ENCODE measurements around the gene TNRC6C. TPM values are rescaled to one million over a fixed set of nuclear protein-coding genes. Genes with fewer than 3 reads are reported as not detected.
A peak's percentile ranks its signal among the peaks of the same experiment; 100 is the strongest.

TNRC6C gene
- total and polyA plus RNA-seq, 2 of the 13 experiments (the other 11 are each of a cell fraction or from before 2014, with no cell fraction given), result 0.66 to 4.9 TPM

- peak; percentile 73 for TF ChIP-seq PHF5A (CRISPR knock-in tag; IDR thresholded peaks at IDR 0.05; ENCODE audit: low read depth, unreplicated experiment)
- no peak for TF ChIP-seq AHR (CRISPR knock-in tag; IDR thresholded peaks at IDR 0.05)
- no peak for TF ChIP-seq TRIM24 (CRISPR knock-in tag; IDR thresholded peaks at IDR 0.05)
- no peak for TF ChIP-seq GABPA (IDR thresholded peaks at IDR 0.05; ENCODE audit: low read depth, low read length)
- no peak for TF ChIP-seq GABPA (CRISPR knock-in tag; IDR thresholded peaks at IDR 0.05; ENCODE audit: low read depth)
- 0 out of 2 replicates have a peak, but pooled peaks have one; percentile 23 for TF ChIP-seq MIER2 (CRISPR knock-in tag; IDR thresholded peaks at IDR 0.05)
- TF ChIP-seq E2F1 (CRISPR knock-in tag; IDR thresholded peaks at IDR 0.05), result no peak
- TF ChIP-seq, protein P1, sequence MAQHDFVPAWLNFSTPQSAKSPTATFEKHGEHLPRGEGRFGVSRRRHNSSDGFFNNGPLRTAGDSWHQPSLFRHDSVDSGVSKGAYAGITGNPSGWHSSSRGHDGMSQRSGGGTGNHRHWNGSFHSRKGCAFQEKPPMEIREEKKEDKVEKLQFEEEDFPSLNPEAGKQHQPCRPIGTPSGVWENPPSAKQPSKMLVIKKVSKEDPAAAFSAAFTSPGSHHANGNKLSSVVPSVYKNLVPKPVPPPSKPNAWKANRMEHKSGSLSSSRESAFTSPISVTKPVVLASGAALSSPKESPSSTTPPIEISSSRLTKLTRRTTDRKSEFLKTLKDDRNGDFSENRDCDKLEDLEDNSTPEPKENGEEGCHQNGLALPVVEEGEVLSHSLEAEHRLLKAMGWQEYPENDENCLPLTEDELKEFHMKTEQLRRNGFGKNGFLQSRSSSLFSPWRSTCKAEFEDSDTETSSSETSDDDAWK (CRISPR knock-in tag; IDR thresholded peaks at IDR 0.05), result no peak
- TF ChIP-seq ATF7 (IDR thresholded peaks at IDR 0.05), result no peak
- TF ChIP-seq ATF7 (CRISPR knock-in tag; IDR thresholded peaks at IDR 0.05), result no peak
- TF ChIP-seq ZNF776 (CRISPR knock-in tag; IDR thresholded peaks at IDR 0.05), result no peak
- no peak for TF ChIP-seq BRCA1 (CRISPR knock-in tag; IDR thresholded peaks at IDR 0.05)
- peak; percentile 44; the same call in 1 of the 2 replicates for TF ChIP-seq KMT2A (CRISPR knock-in tag; IDR thresholded peaks at IDR 0.05)
- no peak for TF ChIP-seq KAT2B (IDR thresholded peaks at IDR 0.05; ENCODE audit: borderline replicate concordance, low read depth, low read length)
- TF ChIP-seq KLF12 (CRISPR knock-in tag; IDR thresholded peaks at IDR 0.05; ENCODE audit: borderline replicate concordance), result no peak
- TF ChIP-seq CREB1 (IDR thresholded peaks at IDR 0.05), result no peak
- TF ChIP-seq CREB1 (CRISPR knock-in tag; IDR thresholded peaks at IDR 0.05), result no peak
- peak; percentile 54; the same call in 1 of the 2 replicates for TF ChIP-seq HDAC2 (CRISPR knock-in tag; IDR thresholded peaks at IDR 0.05)
- peak; percentile 63 for TF ChIP-seq THAP11 (CRISPR knock-in tag; IDR thresholded peaks at IDR 0.05)
- TF ChIP-seq ZFP62 (CRISPR knock-in tag; IDR thresholded peaks at IDR 0.05), result no peak
- no peak for TF ChIP-seq SMARCC2 (IDR thresholded peaks at IDR 0.05)
- TF ChIP-seq TAF15 (IDR thresholded peaks at IDR 0.05; ENCODE audit: low read depth, low read length, poor library complexity, severe bottlenecking), result no peak
- 0 out of 2 replicates have a peak, but pooled peaks have one; percentile 39 for TF ChIP-seq ARID5B (CRISPR knock-in tag; IDR thresholded peaks at IDR 0.05)
- TF ChIP-seq THYN1 (CRISPR knock-in tag; IDR thresholded peaks at IDR 0.05; ENCODE audit: borderline replicate concordance, low read depth), result no peak
- no peak for TF ChIP-seq ZMYM4 (CRISPR knock-in tag; IDR thresholded peaks at IDR 0.05)
- no peak for TF ChIP-seq POLR2AphosphoS2 (IDR thresholded peaks at IDR 0.05; ENCODE audit: low read depth, low read length)
- no peak for TF ChIP-seq ERF (CRISPR knock-in tag; IDR thresholded peaks at IDR 0.05)
Measured at GRCh38 chr17:78133971-78134898, 175.7 kb downstream of the TNRC6C start (continued).
